AG08395 (cell line): Measurements from ENCODE around the gene KCNK5.

Source experiments
- DNase-seq: peaks from one replicate; pipeline ENCODE4 v3.0.0; 2012; ENCODE audit warnings: mixed read lengths, low spot score

Gene KCNK5

DNA sequence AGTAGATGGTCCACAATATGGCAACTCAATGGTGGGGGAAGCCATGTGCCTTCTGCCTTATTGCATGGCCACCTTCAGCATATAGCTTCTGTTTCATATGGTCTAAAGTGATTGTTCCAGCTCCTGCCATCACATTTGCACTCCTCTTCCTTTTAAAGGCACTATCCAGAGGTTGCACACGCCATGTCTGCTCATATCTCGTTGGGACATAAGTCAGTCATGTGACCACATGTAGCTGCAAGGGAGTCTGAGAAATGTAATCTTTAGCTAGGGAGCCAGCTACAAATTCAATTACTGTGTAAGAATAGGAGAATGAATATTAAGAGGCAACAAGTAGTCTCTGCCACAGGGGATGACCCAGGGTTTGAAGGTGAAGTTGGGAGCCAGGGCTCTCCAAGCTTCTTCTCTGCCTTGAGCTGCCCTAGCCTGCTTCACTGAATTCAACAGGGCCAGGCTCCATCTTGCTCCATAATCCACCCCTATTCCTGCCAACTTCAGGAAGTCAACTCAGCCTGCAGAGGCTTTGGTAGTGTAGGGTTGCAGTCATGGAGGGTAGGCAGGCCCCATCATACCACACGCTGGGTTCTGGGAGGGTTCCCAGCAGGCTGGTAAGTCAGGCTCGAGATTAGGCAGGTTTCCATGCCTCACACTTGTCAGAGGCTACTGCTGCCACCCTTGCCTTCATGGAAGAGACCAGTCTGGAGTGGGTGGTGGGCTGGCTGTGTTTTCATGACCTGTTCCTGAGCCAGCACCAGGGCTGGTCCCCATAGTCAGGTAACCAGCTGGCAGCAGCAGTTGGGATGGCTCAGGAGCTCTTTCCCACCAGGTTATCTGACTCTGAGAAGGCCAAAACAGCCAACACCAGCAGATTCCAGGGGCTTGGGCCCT, 57.5 kb downstream of the KCNK5 start:
- DNase-seq: no peak

DNA sequence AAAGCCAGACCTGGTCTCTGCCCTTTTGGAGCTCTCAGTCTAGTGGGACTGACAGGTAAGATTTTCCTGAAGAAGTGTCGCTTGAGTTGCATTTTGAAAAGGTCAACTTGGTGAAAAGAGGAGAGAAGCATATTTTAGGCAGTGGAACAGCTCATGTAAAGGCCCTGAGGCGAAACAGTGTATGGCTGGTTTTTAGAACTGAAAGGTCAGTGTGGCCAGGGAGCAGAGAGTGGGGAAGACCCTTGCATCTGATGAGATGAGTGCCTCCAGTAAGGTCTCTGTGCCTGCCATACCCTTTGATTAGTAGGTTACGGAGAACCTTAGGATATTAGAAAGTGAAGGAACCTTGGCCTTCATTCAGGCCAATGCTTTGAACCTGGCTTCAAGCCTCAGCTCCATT, 58.4 kb downstream of the KCNK5 start:
- no peak for DNase-seq

DNA sequence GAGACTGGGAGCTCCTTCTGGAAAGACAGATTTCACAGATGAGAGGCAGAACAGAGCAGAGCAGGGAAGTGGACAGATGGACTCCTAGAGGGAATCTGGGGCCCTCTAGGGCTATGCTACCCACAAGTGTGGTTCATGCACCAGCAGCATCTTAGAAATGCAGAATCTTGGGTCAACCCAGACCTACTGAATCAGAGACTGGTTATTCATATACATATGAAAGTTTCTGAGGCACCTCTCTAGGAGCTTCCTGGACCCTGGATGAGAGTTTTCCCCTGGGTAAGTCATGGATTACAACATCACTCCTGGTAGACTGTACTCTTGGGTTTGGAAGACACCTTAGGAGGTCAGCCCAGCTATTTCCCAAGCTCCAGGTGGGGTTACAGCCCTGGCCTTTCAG, 58.9 kb downstream of the KCNK5 start:
- no peak for DNase-seq

DNA sequence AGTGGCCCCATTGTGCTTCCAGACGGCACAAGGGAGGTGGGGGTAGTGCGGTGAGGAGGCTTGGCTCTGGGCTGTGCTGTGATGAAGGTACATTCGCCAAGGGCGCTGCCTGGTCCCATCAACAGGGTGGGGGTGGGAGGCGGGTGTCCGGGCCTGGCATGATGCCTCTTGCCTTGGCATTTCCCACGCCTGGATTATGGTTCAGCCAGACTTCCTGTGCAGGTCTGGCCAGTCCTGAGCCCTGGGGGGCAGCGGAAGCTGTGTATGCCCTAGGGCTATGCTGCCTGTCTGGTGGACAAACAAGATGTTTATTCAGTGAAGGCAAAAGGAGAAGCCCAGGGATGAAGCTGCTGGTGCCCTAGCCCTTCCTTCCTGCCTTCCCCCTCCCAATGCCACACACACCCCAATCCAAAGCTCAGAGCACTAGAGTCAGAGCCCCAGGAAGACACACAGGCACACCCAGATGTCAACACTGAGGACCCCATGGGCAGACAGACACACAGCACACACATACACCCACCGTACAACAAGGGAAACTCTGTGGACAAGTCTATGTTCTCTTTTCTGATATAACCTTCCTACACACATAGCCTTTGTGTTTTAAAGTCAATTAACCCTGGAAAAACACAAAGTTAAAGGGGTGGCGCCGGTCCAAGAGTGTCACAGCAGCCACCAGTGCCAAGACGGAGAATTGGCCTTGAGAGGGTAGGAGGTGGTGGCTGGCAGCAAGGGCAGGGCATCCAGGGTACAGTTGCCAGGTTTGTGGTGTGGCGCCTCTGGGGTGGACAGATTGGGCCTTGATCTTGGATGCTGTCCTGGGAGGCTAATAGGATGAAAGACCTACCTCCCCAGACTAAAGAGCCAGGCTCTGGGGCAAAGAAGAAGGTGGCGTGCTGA, 59.6 kb downstream of the KCNK5 start:
- no peak for DNase-seq

DNA sequence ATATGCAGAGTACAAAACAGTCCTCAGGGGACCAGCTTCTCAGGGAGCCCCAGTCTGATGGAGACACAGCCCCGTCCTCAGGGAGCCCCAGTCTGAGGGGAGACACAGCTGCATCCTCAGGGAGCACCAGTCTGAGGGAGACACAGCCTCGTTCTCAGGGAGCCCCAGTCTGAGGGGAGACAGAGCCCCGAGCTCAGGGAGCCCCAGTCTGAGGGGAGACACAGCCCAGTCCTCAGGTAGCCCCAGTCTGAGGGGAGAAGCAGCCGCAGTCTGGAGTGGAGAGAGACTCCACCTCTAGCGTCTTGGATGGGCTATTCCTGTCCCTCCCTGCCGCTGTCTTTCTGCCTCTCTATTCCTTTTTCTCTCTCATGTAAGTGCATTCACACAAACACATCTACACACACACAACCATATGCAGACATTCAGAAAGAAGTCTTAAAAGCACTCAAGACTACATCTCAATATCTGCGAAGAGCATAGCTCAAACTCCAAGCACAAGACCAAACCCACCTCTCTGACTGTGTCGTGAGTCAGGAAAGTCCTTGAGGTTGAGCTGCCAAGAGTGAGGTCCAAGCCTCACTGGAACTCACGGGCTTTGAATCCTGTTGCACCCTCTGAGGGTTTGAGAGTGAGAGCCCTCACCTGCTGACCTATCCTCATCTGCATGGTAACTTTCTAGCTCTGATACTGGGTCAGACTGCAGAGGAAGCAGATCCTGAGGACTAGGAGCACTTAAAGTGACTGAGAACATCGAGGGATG, 61.2 kb downstream of the KCNK5 start:
- DNase-seq: no peak

DNA sequence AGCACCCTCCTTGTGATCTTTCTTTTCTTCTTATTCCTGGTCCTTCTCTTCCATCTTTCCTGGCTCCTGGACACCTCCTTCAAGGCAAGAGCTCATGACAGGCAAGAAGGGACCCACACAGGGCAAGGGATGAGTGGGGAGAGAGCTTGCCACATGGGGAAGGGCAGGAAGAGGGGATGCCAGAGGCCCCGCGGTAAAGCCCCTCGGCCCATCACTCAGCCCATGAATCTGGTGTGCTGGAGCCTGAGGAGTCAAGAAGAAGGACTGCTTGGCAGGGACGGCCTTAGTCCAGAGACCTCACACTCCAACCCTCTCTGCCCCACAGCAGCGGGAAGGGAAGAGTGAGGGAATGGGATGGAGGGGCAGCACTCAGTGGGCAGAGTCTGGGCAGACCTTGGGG, 62.0 kb downstream of the KCNK5 start:
- DNase-seq: no peak

DNA sequence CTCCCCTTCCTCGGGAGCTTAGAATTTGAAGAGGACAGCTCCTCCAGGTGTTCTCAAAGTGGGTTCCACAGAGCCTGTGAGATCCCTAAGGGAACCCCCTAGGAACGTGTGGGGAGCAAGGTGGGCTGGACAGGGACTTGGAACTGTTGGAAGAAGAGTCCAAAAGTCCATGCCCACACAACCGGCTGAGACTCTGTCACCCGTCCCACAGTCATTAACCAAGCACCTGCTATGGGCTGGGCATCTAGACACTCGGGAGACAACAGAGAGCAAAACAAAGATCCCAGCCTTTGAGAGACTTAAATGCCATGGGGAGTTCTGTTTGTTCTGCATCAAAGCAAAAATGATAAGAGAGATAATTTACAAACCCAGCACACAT, 62.4 kb downstream of the KCNK5 start:
- DNase-seq: no peak

DNA sequence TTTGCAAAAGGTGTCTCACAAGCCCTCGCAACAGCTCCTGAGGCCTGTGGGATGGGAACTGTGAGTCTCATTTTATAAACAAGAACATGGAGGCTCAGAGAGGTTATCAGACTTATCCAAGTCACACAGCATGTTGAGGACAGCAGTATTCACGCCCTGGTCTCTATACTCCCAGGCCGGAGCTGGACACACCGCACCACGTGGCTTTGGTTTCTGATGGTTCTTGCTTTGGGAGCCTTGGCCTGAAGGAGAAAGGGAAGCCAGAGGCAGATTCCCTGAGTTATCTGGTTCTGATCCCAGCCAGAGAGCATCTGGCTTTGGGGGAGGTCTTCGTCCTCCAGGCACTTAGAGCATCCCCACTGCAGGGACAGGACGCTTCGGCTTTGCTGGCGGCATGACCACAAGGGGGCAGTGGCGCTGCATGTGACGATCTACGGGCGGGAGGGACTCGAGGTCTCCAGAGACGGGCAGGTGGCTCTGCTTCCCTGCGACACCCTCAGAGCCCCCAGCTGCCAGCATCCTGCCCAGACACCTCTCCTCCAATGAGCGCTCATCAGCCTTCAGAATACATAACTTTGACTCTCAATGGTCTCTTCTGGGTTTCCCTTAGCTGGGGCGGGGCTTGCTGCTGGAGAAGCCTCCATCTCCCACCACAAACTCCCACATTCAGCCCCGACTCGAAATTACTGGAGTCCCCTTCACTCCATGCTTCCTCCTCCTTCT, 62.9 kb downstream of the KCNK5 start:
- peak; percentile 77 for DNase-seq

DNA sequence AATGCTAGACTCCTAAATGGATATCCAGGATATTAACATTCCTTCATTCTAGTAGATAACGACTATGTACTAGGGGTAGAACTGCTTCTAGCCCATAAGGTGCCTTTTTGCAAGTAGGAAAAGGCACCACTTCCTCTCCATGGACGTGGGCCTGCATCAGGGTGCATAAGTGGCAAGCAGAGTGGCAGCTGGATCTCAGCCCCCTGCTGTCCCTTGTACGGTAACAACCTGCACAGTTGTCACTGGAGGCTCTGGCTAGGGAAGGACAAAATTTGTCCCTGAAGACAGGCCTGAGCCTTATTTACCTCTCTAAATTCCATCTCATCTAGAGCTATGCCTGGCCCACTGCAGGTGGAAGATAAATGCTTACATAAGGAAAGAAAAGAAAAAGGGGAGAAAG, 71.8 kb downstream of the KCNK5 start:
- DNase-seq: no peak

DNA sequence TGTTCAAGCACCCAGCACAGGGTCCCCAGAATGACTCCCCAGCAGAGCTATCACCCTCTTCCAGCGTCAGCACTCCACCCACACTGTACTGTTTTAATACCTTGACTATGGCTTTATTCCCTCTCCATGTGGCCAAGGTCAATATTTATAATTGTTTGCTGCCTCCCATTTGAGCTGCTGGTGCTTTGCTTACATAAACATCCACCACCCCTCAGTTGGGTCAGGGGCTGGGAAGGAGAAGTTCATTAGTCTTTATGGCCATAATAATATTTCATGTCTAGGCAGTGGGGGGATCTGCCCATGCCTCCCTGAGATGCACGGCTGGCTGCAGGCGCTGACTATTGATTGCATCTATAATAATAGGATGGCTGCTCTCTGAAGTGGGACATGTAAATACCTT, 72.5 kb downstream of the KCNK5 start:
- no peak for DNase-seq

DNA sequence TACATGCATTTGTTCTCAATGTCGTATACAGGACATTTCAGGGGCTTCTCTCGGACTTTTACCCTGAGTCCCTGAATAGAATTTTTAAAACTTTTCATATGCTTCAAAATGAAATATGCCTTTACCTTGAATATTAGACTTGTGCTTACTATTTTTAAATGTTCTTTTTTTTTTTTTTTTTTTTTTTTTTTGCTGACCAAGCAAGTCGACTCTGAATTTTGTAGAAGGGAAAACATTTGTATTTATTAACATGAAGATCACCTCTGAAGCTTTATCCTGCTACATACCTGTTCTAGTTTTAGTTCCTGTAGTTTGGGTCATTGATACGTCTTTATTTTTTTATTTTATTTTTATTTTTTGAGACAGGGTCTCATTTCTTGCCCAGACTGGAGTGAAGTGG, 74.6 kb downstream of the KCNK5 start:
- DNase-seq: no peak

DNA sequence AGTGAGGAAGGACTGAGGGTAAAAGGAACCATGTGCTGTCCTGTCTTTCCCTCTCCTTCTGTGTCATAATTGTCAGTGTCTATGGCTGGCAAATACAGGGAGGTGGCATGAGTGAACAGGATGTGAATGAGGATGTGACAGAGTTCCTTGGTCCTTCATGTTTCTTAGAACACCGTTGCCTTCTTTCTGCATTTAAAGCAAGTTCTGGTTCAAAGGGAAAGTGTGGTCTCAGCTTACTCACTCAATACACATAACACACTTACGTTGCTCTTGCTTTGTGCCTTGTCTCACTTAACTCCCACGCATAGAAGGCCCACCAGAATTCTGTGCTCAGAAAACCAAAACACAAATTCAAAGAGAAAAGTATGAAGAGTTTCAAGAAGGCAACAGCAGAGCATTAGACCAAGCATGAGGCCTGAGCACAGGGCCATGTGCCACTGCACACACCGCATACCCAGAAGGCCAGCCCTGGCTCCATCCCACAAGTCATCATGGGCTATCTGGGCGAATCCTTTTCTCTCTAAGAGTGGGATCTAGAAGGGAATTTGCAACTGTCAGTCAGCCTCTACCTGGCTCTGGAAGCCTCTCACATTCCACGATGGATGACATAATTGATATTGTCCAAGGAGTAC, 75.4 kb downstream of the KCNK5 start:
- DNase-seq: no peak

DNA sequence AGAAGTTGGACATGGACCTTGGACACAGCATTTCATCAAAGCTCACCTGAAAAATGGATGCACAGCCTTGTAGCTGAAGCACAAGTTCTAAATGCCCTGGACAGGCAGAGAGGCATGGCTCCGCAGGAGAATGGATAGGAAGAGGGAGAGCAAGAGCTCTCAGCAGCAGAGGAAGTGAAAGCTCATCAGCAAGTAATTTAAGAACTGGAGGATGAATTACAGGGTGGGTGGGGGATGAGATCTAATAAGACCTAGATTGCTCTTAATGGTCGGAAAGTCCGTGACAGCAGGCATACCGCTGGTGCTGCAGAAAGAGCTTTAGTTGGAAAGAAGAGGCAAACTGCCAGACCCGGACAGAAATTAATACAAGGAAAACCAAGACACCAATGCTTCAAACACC, 77.0 kb downstream of the KCNK5 start:
- DNase-seq: no peak

DNA sequence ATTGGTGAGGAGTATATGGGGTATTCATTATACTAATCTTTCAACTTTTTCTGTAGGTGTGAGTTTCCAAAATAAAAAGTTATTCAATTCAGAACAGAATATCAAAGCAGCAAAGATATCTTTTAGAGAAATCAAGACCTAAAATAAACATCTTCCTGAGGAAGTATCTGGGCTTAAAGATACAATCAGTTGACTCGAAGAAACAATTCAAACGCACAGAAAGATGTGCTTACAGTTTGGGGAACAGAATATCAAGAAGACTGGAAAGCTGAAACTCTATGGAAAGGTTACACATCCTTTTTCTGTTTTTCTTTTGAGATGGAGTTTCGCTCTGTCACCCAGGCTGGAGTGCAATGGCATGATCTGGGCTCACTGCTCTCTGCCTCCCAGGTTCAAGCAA, 78.1 kb downstream of the KCNK5 start:
- DNase-seq: no peak

DNA sequence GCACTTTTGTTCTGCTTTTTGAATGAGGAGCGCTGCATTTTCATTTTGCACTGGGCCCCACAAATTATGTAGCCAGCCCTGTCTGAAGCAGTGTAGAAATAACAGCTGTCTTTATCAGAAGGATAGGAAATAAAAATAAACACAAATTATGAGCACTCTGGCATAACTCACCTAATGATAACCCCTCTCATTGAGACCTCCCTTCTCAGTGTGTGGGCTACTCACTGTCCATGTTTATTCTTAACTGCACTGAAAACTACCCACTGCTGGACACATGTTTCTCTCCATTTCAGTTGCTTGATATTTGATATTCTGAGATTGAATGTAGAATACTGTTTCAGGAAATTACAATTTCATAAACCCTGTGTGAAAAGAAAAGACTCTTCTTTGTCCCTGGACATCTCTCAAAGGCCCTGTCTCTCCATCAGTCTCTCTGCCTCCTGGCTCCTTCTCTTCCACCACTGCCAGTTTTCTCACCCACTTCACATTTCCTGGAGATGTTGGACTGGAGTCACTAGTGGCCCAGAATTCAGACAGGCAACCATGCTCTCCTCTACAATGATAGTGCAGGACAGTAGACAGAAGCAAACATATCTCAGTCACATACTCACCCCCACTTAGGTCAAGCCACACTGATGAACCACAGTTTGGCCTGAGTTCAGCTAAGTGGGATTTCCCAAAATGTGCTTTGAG, 84.6 kb downstream of the KCNK5 start:
- DNase-seq: no peak

DNA sequence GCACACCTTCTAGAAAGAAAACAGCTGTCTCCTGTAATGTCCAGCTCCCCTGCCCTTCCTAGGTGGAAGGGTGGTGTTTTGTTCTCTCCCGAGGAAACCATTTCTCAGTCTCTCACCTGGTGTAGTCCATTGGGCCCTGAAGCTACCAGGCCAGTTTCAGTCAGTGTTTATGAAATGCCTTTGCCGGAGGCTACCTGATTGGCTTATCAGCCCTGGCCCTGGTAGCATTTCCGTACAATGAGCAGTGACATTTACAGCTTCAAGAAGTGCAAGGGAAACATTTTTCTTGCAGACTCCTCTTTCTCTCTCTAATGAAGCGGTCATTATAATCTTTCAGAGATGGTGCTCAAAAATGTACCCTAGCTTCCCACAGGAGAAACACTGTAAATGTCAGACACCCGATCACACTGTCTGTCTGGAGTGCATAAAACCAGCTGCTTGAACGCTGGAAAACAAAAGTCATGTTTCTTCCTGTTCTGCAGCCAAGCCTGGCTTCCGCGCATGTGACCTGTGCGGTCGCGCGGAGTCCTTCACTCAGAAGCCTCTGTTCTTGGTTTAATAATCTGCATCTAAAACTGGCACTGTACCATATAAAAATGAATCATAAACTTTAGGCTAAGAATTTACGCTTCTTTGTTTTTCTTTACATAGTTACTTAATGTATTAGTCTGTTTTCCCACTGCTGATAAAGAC, 85.9 kb downstream of the KCNK5 start:
- DNase-seq: no peak

DNA sequence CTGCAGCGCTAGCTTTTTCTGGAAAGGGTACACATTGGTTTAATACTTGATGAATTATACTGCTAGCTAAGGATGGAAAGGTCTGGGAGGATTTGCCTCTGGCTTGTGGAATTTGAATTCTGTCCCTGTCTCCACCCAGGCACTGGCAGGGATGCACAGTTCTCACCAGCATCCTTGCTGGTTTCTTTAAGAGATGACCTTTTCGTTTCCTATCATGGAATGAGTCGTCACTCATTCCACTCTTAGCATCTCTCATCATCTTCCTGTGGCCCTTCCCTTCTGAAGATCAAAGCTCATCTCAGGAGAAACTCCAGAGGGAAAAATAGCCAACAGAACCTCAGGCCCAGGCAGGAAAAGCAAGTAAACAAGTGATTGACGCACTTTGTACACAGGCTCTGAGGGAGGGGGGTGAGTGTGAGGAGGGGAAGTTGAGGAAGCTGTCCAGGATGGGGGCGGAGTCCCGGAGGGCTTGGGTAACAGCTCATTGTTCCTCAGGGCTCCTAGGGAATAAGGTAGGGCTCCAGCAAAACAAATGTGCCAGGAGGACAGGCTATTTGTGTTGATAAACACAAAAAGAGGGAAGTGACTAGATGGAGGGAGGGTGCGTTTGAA, 88.6 kb downstream of the KCNK5 start:
- DNase-seq: no peak
